Dendritic cell treated with granulocyte-macrophage colony-stimulating factor and Interleukin-4, amounts not matched to agents 40 ng/mL and 50 ng/mL, for 4 days (primary cell): ENCODE results near the gene RAD51AP1.
A peak's percentile ranks its signal among the peaks of the same experiment; 100 is the strongest.
"Not testable (repeated sequence)": the region's sequence is repeated elsewhere in the genome, so short reads cannot be mapped to it uniquely, and the experiment has no call there.

ENCODE experiments used
- H3K27ac Mint-ChIP-seq: one replicate; pipeline ENCODE4 v1.8.0; 2022; ENCODE audit warnings: mild to moderate bottlenecking, mixed read lengths
- H3K27me3 Mint-ChIP-seq: one replicate; pipeline ENCODE4 v1.8.0; 2022; ENCODE audit warnings: mild to moderate bottlenecking, mixed read lengths
- H3K36me3 Mint-ChIP-seq: one replicate; pipeline ENCODE4 v1.8.0; 2022; ENCODE audit warnings: low read depth, mixed read lengths
- H3K4me1 Mint-ChIP-seq: one replicate; pipeline ENCODE4 v1.8.0; 2022; ENCODE audit warnings: low read depth, mixed read lengths
- H3K4me3 Mint-ChIP-seq: one replicate; pipeline ENCODE4 v1.8.0; 2022; ENCODE audit warnings: mild to moderate bottlenecking, moderate library complexity, mixed read lengths
- H3K9me3 Mint-ChIP-seq: one replicate; pipeline ENCODE4 v1.8.0; 2022; ENCODE audit warnings: mixed read lengths
- intact Hi-C: fragments of 100-400 bp; cut with micrococcal nuclease; formaldehyde crosslinking; loops from one replicate; pipeline ENCODE4 v1.15.0; 2022

Gene RAD51AP1

GRCh38 chr12:4538207-4539160 lies at the start of gene RAD51AP1:
Gene RAD51AP1, plus strand, starts transcription at chr12:4538890. Its CDS starts 50 bp downstream, at chr12:4538940.
- Mint-ChIP-seq H3K9me3 (no peaks in the 10 kb centered on the region), H3K4me3 (peak within 1 kb of the TSS; percentile 92), H3K27ac (peak within 1 kb of the TSS; percentile 96), H3K27me3 (no peaks in the 10 kb centered on the region), H3K4me1 (peaks cover 21% of the 10 kb centered on the region), H3K36me3 (peaks cover 10% of the 10 kb centered on the region)
- intact Hi-C loops: loop anchor here (5.0 to 10.0 kb wide), 3 partner anchors 106 to 666 kb away; partner anchors contain the start of genes AKAP3, NDUFA9, PARP11 and TIGAR

GRCh38 chr12:4489556-4489955 lies 49.1 kb upstream of the RAD51AP1 start:
- H3K27ac Mint-ChIP-seq: no peak overlapping the region
- peaks cover 41% of the 10 kb centered on the region for H3K36me3 Mint-ChIP-seq
- no peak overlapping the region for H3K4me3 Mint-ChIP-seq
- no peaks in the 10 kb centered on the region for H3K27me3 Mint-ChIP-seq
- H3K9me3 Mint-ChIP-seq: no peaks in the 10 kb centered on the region
- intact Hi-C loops: no loop called here
- peaks cover 6% of the 10 kb centered on the region for H3K4me1 Mint-ChIP-seq

GRCh38 chr12:4490973-4491372 lies 47.7 kb upstream of the RAD51AP1 start:
- no peak overlapping the region for H3K4me3 Mint-ChIP-seq
- H3K9me3 Mint-ChIP-seq: no peaks in the 10 kb centered on the region
- H3K27ac Mint-ChIP-seq: no peak overlapping the region
- intact Hi-C loops: no loop called here
- H3K27me3 Mint-ChIP-seq: no peaks in the 10 kb centered on the region
- peaks cover 41% of the 10 kb centered on the region for H3K36me3 Mint-ChIP-seq
- H3K4me1 Mint-ChIP-seq: no peaks in the 10 kb centered on the region

GRCh38 chr12:4496145-4496838 lies 42.4 kb upstream of the RAD51AP1 start:
- no peaks in the 10 kb centered on the region for H3K9me3 Mint-ChIP-seq
- peaks cover 52% of the 10 kb centered on the region for H3K36me3 Mint-ChIP-seq
- H3K4me3 Mint-ChIP-seq: no peak overlapping the region
- H3K4me1 Mint-ChIP-seq: no peaks in the 10 kb centered on the region
- intact Hi-C loops: no loop called here
- H3K27ac Mint-ChIP-seq: no peak overlapping the region
- no peaks in the 10 kb centered on the region for H3K27me3 Mint-ChIP-seq

GRCh38 chr12:4499186-4499585 lies 39.5 kb upstream of the RAD51AP1 start:
- Mint-ChIP-seq H3K4me3 (no peak overlapping the region), H3K4me1 (no peaks in the 10 kb centered on the region), H3K36me3 (peaks cover 76% of the 10 kb centered on the region), H3K27ac (no peak overlapping the region), H3K9me3 (no peaks in the 10 kb centered on the region), H3K27me3 (no peaks in the 10 kb centered on the region)
- intact Hi-C loops: no loop called here

- Mint-ChIP-seq H3K4me1 (peaks cover 7% of the 10 kb centered on the region), H3K27ac (no peak overlapping the region), H3K36me3 (peaks cover 53% of the 10 kb centered on the region), H3K9me3 (no peaks in the 10 kb centered on the region), H3K27me3 (no peaks in the 10 kb centered on the region), H3K4me3 (no peak overlapping the region)
- intact Hi-C loops: no loop called here
Measured at GRCh38 chr12:4505376-4505986, 33.2 kb upstream of the RAD51AP1 start.

- Mint-ChIP-seq H3K27me3 (no peaks in the 10 kb centered on the region), H3K4me1 (peaks cover 7% of the 10 kb centered on the region), H3K9me3 (no peaks in the 10 kb centered on the region), H3K27ac (no peak overlapping the region), H3K4me3 (no peak overlapping the region), H3K36me3 (peaks cover 46% of the 10 kb centered on the region)
- intact Hi-C loops: no loop called here
Measured at GRCh38 chr12:4506430-4506829, 32.3 kb upstream of the RAD51AP1 start.

GRCh38 chr12:4506870-4507269 lies 31.8 kb upstream of the RAD51AP1 start:
- intact Hi-C loops: no loop called here
- Mint-ChIP-seq H3K27me3 (no peaks in the 10 kb centered on the region), H3K36me3 (peaks cover 42% of the 10 kb centered on the region), H3K4me3 (no peak overlapping the region), H3K27ac (no peak overlapping the region), H3K9me3 (no peaks in the 10 kb centered on the region), H3K4me1 (peaks cover 7% of the 10 kb centered on the region)

GRCh38 chr12:4508503-4508902 lies 30.2 kb upstream of the RAD51AP1 start:
- peaks cover 29% of the 10 kb centered on the region for H3K36me3 Mint-ChIP-seq
- intact Hi-C loops, H3K27me3 Mint-ChIP-seq, H3K27ac Mint-ChIP-seq, H3K9me3 Mint-ChIP-seq, H3K4me1 Mint-ChIP-seq, H3K4me3 Mint-ChIP-seq: not testable (repeated sequence)

- H3K4me1 Mint-ChIP-seq, H3K4me3 Mint-ChIP-seq, intact Hi-C loops, H3K27ac Mint-ChIP-seq, H3K9me3 Mint-ChIP-seq, H3K27me3 Mint-ChIP-seq: not testable (repeated sequence)
- H3K36me3 Mint-ChIP-seq: peaks cover 22% of the 10 kb centered on the region
Measured at GRCh38 chr12:4509269-4509668, 29.4 kb upstream of the RAD51AP1 start.

GRCh38 chr12:4518106-4518728 lies 20.5 kb upstream of the RAD51AP1 start:
- Mint-ChIP-seq H3K27me3 (no peaks in the 10 kb centered on the region), H3K9me3 (no peaks in the 10 kb centered on the region), H3K27ac (no peak overlapping the region), H3K4me1 (no peaks in the 10 kb centered on the region), H3K4me3 (no peak overlapping the region), H3K36me3 (peaks cover 60% of the 10 kb centered on the region)
- intact Hi-C loops: no loop called here

GRCh38 chr12:4523443-4523842 lies 15.2 kb upstream of the RAD51AP1 start:
- H3K27me3 Mint-ChIP-seq, H3K4me1 Mint-ChIP-seq, H3K4me3 Mint-ChIP-seq, H3K27ac Mint-ChIP-seq, H3K9me3 Mint-ChIP-seq: not testable (repeated sequence)
- intact Hi-C loops: loop anchor here (10.0 kb wide), 1 partner anchor 219 kb away; no protein-coding TSS in a partner anchor
- peaks cover 78% of the 10 kb centered on the region for H3K36me3 Mint-ChIP-seq

GRCh38 chr12:4526923-4527546 lies 11.7 kb upstream of the RAD51AP1 start:
- intact Hi-C loops: loop anchor here (1.0 to 10.0 kb wide), 3 partner anchors 106 to 222 kb away; no protein-coding TSS in a partner anchor
- Mint-ChIP-seq H3K27me3 (no peaks in the 10 kb centered on the region), H3K36me3 (peaks cover 68% of the 10 kb centered on the region), H3K4me1 (peaks cover 6% of the 10 kb centered on the region), H3K4me3 (no peak overlapping the region), H3K9me3 (no peaks in the 10 kb centered on the region), H3K27ac (no peak overlapping the region)
